HG03378 (cell line): Measurements from ENCODE around the gene TEPSIN.

Experiments
- ATAC-seq: cut with Tn5 transposase; IDR thresholded peaks from one replicate; pipeline ENCODE4 v1.9.1; 2021; ENCODE audit warnings: mild to moderate bottlenecking, moderate library complexity; ENCODE audit not compliant: unreplicated experiment

The TEPSIN gene

DNA sequence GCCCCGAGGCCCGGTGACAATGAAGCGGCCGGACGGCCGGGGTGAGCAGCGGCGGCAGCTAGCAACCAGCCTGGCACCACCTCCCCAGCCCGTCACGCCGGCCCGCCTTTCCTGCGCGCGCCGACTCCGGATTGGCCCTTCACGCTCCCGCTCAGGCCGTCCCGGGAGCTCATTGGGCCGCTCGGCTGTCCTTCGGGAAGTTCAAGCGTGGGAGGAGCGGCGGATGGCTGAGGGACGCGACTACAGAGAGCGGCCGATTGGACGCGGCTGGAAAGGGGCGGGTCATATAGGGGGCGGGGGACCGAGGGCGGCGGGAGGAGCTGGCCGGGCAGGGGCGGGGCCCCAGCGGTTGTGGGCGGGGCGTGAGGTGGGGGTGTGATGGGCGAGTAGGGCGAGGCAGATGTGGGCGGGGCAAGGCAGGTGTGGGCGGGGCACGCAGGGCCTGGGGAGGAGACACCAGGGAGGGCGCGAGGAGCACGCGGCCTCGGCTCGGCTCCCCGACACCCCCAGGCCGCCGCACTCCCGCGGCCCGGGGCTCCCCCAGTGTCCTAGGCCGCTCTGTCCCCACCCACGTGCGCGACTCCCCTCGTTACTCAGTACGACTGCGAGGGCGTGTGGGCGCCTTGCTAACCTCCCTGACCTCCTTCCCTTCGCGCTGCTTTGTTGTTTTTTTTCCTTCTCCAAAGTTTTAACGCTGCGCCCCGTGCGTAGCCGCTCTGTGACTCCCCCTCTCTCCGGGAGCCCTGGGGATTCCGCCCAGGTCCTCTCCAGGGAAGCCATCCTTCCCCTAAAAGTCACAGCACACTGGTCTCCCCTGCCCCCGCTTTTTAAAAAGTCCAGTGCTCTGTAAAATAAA, 15.7 kb downstream of the TEPSIN start, which contains the start of gene CEP131:
CEP131 (minus strand) TSS at position 60 of the 856 bp plus-strand sequence. CDS start 2,909 bp downstream, outside the sequence.
- ATAC-seq, result peak; percentile 81

DNA sequence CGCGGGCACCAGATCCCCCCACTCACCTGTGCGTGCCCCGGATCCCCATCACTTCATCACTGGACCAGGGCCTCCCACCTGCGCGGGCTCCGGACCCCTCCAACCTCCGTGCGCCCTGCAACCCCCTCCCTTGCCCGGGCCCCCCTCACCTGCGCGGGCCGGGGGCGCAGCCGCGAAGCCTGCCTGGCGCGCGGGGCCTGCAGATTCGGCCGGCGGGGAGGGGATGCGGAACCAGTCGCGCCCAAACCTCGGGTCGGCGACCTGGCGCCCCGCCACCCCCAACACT, 16.3 kb downstream of the TEPSIN start:
- ATAC-seq, result no peak

DNA sequence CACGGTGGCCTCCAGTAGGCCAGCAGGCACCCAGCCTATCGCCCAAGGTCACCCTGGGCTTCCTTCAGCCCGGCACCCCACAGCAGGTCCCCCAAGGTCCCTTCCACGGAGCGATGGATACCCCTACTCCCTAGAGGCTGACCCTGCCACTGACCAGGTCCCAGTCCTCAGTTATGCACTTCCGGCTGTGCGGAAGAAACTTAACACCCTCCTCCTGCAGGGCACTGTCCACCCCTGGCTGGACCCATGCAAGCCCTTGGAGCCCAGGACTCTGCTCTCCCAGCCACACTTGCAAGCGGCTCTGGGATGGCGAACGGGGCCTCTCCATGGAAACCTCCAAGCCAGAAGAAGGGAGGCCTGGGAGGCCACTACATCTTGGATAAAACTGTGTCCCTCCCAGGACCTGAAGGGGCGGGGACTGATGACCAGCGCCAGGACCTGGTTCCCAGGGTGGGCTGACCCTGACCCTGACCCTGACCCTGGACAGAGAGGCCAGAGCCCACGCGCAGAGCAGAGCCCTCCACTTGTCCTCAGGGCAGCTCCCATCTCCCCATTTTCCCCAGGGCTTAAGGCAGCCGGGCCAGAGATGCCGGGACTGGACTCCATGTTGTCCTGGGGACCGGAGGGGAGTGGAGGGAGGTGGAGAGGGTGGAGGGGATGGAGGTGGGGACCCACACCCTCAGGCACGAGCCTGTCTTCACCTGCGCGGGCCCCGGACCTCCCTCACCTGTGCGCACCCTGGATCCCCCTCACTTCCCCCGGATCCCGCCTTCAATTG, 16.8 kb downstream of the TEPSIN start:
- ATAC-seq, result no peak

DNA sequence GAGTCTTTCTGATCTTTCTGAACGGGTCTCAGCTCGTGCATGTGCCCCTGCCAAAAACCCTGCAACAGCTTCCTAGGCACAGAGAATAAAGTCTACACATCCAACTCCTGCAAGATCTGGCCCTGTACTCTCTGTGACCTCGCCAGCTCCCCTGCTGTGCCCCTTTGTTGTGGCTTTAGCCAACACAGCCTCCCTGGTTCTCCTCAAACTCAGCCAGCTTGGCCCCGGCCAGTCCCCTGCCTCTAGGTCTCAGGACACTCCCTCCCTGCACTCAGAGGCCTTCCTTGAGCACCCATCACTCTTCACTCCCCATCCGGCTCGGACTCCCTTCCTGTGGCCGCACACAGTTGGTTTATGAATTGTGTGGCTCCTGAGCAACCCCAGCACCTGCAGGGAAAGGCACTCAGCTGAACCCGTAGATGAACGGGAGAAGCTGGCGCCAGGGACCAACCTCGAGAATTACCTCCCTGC, 17.4 kb downstream of the TEPSIN start:
- ATAC-seq, result no peak

DNA sequence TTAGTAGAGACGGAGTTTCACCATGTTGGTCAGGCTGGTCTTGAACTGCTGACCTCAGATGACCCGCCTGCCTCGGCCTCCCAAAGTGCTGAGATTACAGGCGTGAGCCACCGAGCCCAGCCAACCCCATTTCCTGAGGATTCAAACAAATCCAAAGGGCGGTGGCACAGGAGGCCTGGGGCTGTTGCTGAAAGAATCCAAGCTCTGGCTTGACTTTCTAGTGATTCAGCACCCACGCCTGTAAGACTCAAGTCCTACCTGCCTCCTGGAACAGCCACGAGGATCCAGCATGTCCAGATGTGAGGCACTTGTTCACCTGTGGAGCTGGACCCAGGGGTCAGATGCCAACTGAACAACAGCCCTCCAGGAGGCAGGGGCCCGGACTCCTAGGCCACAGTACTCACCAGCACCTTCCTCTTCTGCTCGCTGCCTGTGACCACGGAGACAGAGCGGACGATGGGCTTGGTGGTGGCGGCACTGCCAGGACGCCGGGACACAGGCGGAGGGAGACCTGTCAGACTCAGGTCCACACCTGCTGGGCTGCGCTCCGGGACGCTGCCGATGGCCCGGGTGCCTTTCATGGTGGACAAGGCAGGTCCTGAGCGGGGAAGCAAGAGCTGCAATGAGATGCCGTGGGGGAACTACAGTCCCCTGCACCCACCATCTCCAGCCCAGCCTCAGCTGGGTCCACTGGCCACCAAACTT, 19.2 kb downstream of the TEPSIN start:
- no peak for ATAC-seq

DNA sequence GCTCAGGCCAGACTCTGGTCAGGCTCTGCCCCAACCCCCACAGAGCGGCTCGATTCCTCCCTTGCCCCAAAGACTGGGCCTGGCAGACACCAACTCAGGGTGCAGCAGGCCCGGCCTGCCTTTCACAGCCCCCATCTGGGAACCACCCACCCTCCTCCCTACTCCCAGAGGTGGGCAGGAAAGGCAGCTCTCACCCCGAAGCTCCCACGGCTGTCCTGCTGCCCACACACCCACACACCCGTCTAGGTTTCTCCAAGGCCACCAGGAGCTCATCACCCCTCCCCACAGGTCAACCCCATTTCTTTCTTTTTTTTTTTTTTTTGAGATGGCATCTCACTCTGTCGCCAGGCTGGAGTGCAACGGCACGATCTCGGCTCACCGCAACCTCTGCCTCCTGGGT, 19.9 kb downstream of the TEPSIN start:
- ATAC-seq, result no peak

DNA sequence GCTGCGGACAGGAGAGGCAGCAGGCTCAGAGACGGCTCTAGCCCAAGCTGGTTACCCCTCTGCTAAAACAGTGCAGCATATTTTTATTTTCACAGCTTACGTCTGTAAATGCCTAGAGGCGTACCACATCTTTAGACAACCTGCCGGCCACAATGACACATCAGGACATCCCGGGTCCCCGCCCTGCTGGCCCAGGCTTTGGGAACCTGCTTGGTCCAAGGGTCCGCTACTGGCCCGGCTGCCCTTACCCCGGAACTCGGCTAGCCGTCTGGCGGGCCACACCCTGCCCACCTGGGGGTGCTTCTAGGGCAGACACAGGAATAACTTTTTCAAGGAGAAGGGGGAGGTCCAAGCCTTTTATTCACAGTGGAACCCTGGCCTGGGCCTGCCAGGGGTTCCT, 20.4 kb downstream of the TEPSIN start:
- ATAC-seq, result no peak

DNA sequence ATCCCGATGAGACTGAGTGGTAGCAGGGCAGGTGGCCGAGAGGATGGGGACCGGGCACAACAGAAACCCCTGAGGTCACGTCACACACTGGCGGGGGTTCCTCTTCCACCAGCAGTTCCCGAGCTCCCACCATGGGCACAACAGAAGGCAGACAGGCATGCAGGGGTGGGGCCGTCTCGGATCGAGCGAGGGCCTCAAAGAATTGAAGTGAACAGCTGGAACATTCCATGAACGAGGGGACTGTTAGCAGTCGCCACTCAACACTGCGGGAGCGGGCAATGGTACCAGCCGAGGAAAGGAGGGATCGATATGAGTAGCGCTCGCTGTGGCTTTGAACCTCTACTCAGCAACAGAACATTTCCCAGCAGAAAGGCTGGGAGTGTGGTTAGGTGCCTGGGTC, 21.4 kb downstream of the TEPSIN start:
- ATAC-seq, result no peak

DNA sequence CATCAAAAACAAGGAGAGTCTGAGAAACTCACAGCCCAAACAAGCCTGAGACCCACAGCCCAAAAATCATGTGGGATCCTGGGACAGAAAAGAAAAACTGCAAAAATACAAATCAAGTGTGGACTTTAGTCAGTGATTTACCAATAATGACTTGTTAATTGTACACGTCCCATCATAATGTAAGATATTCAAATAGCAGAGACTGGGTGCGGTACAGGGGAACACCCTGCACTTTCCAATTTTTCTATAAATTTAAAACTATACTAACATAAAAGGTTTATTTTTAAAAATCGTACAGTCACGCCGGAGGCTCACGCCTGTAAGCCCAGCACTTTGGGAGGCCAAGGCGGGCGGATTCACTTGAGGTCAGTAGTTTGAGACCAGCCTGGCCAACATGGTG, 24.9 kb downstream of the TEPSIN start:
- no peak for ATAC-seq

DNA sequence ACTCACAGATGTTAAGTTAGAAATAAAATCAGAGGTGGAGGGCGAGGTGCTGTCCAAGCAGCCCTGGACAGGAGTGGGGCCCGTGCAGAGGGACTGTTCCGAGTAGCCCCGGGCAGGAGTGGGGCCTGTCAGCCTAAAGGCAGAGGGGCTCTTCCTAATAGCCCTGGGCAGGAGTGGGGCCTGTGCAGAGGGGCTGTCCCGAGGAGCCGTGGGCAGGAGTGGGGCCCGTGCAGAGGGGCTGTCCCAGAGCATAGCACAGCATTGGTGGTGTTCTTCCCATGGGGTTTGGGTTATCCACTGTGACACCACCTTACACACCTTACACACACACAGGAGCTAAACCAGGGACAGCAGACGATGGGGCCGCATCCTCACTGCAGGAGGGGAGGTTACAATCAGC, 26.5 kb downstream of the TEPSIN start:
- ATAC-seq, result no peak

DNA sequence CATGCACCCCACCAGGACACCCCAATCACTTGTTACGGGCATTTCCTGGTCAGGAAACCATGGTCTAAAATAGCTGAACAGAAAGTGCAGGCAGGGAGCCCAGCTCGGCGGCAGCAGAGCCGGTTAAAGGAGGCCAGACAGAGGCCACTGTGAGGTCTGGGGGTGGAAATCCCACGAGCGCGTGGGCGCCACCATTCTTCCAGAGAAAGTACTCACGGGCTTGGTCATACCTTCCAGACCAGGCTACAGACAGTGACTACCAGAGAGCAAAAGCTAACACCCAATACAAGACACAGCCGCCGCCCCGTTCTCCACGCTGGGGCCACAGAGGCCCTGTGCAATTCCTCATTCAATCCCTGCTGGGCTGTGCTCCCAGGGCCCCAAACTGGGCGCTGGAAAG, 28.0 kb downstream of the TEPSIN start:
- no peak for ATAC-seq

DNA sequence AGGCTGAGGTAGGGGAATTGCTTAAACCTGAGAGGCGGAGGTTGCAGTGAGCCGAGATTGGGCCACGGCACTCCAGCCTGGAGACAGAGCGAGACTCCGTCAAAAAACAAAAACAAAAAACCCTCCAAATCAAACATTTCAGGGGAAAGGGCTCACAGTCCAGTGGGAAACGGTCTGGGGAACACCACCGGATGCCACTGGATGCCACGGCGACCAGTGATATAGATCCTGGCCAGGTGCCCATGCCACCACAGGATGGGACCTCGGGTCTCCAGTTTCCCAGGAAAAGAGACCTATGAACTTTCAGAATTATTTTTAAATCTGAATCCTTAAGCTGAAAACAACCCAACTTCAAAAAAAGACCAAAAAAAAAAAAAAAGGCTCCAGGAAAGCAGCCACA, 28.4 kb downstream of the TEPSIN start:
- ATAC-seq, result no peak

DNA sequence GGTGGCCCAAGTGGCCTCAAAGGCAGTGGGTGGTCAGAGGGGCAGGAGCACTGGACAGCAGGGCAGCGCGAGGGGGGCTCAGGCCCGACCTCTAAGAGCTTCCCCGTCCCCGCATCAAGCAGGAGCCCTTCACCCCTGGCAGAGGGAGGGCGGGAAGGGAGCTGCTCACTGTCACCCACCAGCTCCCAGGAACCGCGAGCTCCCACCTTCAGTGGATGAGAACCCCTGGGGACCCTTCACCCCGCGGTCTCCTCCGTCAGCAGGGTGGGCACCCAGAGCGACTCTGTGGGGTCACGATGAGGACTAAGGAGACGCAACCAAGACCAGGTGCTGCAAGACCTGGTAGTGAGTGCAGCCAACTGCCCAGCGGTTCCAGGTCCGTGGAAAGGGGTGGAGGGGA, 29.7 kb downstream of the TEPSIN start:
- no peak for ATAC-seq

DNA sequence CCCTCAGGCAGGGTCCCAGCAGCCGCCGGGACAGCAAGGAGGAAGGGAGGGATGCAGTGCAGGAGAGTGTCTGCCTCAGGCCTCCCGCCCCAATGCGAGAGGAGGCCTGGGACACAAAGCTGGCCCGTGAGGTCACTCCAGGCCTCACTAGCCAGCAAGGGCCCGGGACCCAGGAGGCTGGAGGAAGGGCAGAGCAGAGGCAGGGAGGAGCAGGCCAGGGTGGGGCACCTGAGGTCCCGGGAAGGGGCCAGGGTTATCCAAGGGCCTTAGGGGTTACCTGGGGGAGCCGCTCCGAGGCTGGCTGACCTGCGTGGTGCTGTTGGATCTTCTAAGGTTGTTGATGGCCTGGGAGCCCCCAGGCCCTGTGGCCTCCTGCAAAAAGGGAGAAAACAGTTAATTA, 30.2 kb downstream of the TEPSIN start:
- ATAC-seq, result no peak

DNA sequence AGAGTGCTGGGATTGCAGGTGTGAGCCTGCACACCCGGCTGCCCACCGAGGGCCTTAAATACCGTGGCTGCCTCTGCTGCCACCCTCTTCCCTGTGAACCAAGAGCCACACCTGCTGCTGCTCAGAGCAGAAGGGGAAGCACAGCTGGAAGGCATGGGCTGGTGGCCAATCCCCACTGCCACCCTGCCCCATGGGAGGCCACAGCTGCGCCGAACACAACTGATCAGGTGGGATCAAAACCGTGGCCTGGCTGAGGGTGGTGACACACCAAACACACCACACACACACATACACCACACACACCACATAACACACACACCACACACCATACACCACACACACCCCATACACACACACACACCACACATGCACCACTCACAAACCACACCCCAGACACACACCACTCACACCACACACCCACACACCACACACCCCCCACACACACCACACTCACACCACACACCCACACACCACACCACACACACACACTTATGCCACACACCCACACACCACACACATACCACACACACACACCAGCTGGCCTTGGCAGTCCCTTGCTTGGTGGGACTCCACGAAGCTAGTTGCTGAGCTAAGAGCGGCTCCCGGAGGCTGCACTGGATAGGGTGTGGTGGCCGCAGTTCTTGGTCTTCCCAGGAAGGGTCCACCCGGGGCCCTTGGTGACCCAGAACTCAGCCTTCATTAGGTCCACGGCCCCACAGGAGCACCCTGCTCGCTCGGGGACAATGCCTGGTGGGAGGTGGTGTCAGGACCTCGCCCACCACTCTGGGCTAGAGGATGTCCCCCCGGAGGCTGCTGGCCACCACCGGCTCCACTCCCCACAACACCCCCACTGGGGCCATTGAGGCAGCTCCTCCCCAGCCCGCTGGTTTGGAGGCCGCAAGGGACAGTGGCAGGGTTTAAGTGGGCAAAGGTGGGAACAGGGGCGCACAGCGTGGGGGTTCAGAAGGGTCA, 31.0 kb downstream of the TEPSIN start:
- no peak for ATAC-seq

DNA sequence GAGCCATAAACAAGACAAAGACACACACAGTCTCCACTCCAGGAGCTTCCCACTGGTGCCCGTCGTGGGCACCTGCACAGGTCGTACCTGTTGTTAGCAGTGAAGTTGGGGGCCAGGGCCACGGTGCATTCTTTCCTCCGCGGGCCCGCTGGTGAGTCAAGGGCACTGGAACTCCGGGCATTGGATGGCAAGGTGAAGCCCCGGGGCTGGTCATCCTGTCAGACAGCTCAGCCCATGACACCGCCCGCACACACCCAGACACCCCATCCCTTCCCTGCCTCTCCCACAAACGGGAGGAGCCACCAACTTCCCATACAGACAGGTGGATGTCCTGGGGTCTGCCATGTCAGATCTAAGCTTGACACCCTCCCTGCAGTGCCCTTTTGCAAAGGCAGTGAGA, 32.2 kb downstream of the TEPSIN start:
- no peak for ATAC-seq

DNA sequence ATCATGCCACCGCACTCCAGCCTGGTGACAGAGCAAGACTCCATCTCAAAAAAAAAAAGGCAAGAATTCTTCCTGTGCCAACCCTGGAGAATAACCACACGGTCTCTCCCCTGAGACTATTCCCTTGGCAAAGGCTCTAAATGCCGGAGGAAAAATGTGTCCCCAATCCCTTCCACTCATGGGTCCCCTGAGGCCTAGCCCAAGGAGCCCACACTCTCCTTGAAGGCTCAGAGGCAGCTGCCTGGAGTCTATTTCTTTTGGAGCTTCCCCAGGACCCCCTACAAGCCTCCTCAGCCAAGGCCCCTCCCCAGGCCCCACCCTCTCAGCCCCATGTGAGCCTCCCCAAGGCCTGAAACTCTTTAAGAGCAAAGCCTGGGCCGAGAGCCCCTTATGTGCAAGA, 32.7 kb downstream of the TEPSIN start:
- no peak for ATAC-seq

DNA sequence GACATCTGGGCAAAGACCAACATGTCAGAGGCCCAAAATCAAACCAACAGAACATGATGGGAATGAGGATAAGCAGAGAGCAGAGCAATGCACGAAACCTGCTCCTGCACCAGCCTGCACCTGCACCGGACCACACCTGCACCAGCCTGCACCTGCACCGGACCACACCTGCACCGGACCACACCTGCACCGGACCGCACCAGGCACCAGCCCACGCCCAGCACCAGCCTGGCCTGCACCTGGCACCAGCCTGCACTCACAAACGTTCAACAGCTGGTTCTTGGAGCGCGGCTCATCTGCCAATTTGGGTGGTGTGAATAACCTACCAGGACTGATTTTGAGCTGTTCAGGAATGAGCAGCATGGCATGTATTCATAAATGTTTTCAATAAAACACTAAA, 34.3 kb downstream of the TEPSIN start:
- ATAC-seq, result no peak

DNA sequence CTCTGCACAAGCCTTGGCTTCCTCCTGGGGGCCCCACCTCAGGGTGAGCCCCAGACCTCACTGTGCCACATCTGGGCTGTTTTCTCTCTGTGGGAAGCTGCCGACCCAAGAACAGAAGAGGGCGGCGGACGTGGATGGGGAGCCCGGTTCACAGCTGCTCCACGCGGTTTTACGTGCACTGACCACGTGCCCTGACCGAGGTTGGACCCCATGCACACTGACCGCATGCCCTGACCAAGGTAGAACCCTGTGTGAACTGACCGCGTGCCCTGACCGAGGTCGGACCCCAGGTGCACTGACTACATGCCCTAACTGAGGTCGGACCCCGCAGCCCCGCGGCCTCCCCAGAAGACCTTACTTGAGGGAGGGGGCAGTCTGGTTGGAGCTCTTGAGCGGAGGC, 35.7 kb downstream of the TEPSIN start:
- no peak for ATAC-seq

DNA sequence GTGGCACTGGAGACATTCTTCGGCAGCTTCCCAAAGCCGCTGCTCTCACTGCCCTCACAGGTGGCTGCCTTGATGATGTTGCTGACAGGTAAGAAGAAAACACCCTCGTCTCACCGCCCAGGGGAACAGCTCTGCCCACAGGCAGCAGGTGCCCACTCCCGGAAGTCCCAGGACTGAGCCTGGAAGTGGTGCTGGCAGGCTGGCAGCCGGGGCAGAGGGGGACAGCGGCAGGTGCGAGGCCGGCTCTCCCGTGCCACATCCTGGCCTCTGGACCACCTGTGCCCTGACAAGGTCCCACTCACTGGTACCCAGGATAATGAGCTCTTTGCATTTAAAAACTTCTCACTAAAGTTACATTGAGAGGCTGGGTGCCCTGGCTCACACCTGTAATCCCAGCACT, 36.5 kb downstream of the TEPSIN start:
- no peak for ATAC-seq
